DND-41 (cell line): ENCODE results near the gene USP13.
A peak's percentile ranks its signal among the peaks of the same experiment; 100 is the strongest.

ENCODE experiments used
- ATAC-seq: fragments of 200-7000 bp; cut with Tn5 transposase; 3 replicates; pipeline ENCODE4 v1.9.1; 2021; ENCODE audit warnings: low read depth; ENCODE audit not compliant: insufficient read depth
- DNase-seq: peaks from one replicate; pipeline ENCODE4 v3.0.0-alpha.2; 2020
- H2AFZ ChIP-seq: 2 replicates; pipeline ENCODE4 v1.6.0; 2012; ENCODE audit warnings: low read depth, low read length
- H3K27ac ChIP-seq: 2 replicates; pipeline ENCODE4 v1.5.1; 2012; ENCODE audit warnings: low read length, inconsistent platforms
- H3K27me3 ChIP-seq: fragments of 200-600 bp; sonication (generic); 2 replicates; pipeline ENCODE4 v1.6.0; 2012; ENCODE audit warnings: low read length, mild to moderate bottlenecking, inconsistent platforms; ENCODE audit not compliant: insufficient read depth, poor library complexity
- H3K36me3 ChIP-seq: 2 replicates; pipeline ENCODE4 v1.5.1; 2012; ENCODE audit warnings: low read length, inconsistent platforms; ENCODE audit not compliant: insufficient read depth
- H3K4me1 ChIP-seq: 2 replicates; pipeline ENCODE4 v1.5.1; 2012; ENCODE audit warnings: mild to moderate bottlenecking, low read length; ENCODE audit not compliant: insufficient read depth
- H3K4me2 ChIP-seq: 2 replicates; pipeline ENCODE4 v1.6.0; 2012; ENCODE audit warnings: mild to moderate bottlenecking, moderate library complexity, low read length, inconsistent platforms; ENCODE audit not compliant: insufficient read depth
- H3K4me3 ChIP-seq, 2 experiments: fragments of 200-600 bp in 1 of 2; shearing (Covaris generic) in 1 of 2; 2 replicates each; pipeline ENCODE4 v1.5.1; 2012 to 2016; ENCODE audit warnings: inconsistent platforms in 2 of 2, low read length in 2 of 2, mild to moderate bottlenecking in 2 of 2, low read depth in 1 of 2, moderate library complexity in 1 of 2
- H3K79me2 ChIP-seq: 2 replicates; pipeline ENCODE4 v1.6.0; 2012; ENCODE audit warnings: low read length, inconsistent platforms; ENCODE audit not compliant: insufficient read depth
- H3K9ac ChIP-seq: 2 replicates; pipeline ENCODE4 v1.6.0; 2012; ENCODE audit warnings: low read depth, mild to moderate bottlenecking, inconsistent platforms, low read length, moderate library complexity
- H3K9me3 ChIP-seq: 2 replicates; pipeline ENCODE4 v1.5.1; 2012; ENCODE audit warnings: low read length, moderate library complexity, mild to moderate bottlenecking, inconsistent platforms; ENCODE audit not compliant: insufficient read depth, severe bottlenecking
- H4K20me1 ChIP-seq: 2 replicates; pipeline ENCODE4 v1.6.0; 2012; ENCODE audit warnings: low read length; ENCODE audit not compliant: insufficient read depth
- EZH2 ChIP-seq: IDR thresholded peaks from 3 replicates; pipeline ENCODE4 v1.6.1; 2012; ENCODE audit warnings: borderline replicate concordance, low read depth, mild to moderate bottlenecking, moderate library complexity, low read length, inconsistent platforms; ENCODE audit not compliant: severe bottlenecking
- TF ChIP-seq, protein P1 (sequence below): IDR thresholded peaks from 2 replicates; pipeline ENCODE4 v1.5.1; 2012; ENCODE audit warnings: borderline replicate concordance, low read length, moderate library complexity, mild to moderate bottlenecking; ENCODE audit not compliant: poor library complexity, severe bottlenecking; ENCODE audit errors: extremely low read depth

Gene USP13

GRCh38 chr3:179666030-179666429 lies 13.2 kb downstream of the USP13 start:
- Histone ChIP-seq H3K27me3 (no peaks in the 10 kb centered on the region), H3K9me3 (no peaks in the 10 kb centered on the region), H3K4me1 (no peaks in the 10 kb centered on the region), H3K79me2 (peaks cover 93% of the 10 kb centered on the region), H2AFZ (no peak overlapping the region), H3K9ac (no peak overlapping the region), H3K4me2 (no peak overlapping the region), H3K4me3 (no peak overlapping the region), H3K27ac (no peak overlapping the region), H4K20me1 (peaks cover 45% of the 10 kb centered on the region; the same call in 1 of the 2 replicates), H3K36me3 (no peaks in the 10 kb centered on the region)
- no peak for TF ChIP-seq EZH2
- TF ChIP-seq, protein P1, sequence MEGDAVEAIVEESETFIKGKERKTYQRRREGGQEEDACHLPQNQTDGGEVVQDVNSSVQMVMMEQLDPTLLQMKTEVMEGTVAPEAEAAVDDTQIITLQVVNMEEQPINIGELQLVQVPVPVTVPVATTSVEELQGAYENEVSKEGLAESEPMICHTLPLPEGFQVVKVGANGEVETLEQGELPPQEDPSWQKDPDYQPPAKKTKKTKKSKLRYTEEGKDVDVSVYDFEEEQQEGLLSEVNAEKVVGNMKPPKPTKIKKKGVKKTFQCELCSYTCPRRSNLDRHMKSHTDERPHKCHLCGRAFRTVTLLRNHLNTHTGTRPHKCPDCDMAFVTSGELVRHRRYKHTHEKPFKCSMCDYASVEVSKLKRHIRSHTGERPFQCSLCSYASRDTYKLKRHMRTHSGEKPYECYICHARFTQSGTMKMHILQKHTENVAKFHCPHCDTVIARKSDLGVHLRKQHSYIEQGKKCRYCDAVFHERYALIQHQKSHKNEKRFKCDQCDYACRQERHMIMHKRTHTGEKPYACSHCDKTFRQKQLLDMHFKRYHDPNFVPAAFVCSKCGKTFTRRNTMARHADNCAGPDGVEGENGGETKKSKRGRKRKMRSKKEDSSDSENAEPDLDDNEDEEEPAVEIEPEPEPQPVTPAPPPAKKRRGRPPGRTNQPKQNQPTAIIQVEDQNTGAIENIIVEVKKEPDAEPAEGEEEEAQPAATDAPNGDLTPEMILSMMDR: no peak
- no peak for ATAC-seq
- DNase-seq: no peak

DNA sequence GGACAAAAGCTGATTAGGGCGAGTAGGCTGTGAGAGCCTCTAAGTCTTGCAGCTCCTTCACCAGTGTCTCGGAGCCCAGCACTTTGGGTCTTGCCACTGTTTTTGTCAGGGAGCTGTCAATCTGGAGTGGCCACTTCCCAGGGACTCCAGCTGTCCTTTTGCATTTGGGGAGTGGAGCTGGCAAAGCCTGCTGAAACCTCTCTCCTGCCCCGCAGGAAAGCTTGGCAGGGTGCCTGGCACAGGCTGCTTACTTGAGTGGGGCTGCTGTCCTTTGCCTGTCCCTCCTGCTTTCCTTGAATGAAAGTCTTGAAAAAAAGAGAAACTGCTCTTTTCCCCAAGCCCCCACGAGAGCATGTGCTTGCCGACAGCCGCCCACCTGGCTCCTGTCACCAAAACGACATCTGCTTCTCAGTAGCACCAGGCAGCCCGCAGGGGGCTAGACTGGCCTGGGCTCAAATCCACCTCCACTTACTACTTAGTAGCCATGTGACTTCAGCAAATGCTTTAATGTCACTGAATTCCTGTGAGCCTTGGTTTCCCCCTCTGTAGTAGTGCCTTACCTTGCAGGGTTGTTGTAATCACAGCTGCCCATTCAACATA lies 13.7 kb downstream of the USP13 start:
- no peak overlapping the region for H3K9ac ChIP-seq
- peaks cover 92% of the 10 kb centered on the region for H3K79me2 ChIP-seq
- H2AFZ ChIP-seq: no peak overlapping the region
- no peaks in the 10 kb centered on the region for H3K4me1 ChIP-seq
- H3K27me3 ChIP-seq: no peaks in the 10 kb centered on the region
- ATAC-seq (peak; percentile 50; the same call in 1 of the 3 replicates), DNase-seq (no peak)
- H3K4me3 ChIP-seq: no peak overlapping the region
- peaks cover 44% of the 10 kb centered on the region; the same call in 1 of the 2 replicates for H4K20me1 ChIP-seq
- no peaks in the 10 kb centered on the region for H3K36me3 ChIP-seq
- TF ChIP-seq, protein P1: no peak
- TF ChIP-seq EZH2: no peak
- H3K4me2 ChIP-seq: no peak overlapping the region
- H3K9me3 ChIP-seq: no peaks in the 10 kb centered on the region
- H3K27ac ChIP-seq: no peak overlapping the region

GRCh38 chr3:179668429-179668828 lies 15.6 kb downstream of the USP13 start:
- no peak for ATAC-seq
- Histone ChIP-seq H3K4me2 (no peak overlapping the region), H3K27ac (no peak overlapping the region), H3K27me3 (no peaks in the 10 kb centered on the region), H3K9me3 (no peaks in the 10 kb centered on the region), H3K4me1 (no peaks in the 10 kb centered on the region), H3K9ac (no peak overlapping the region), H4K20me1 (peaks cover 36% of the 10 kb centered on the region; the same call in 1 of the 2 replicates), H3K36me3 (no peaks in the 10 kb centered on the region), H2AFZ (no peak overlapping the region), H3K79me2 (peaks cover 92% of the 10 kb centered on the region), H3K4me3 (no peak overlapping the region)
- TF ChIP-seq, protein P1: no peak
- no peak for TF ChIP-seq EZH2
- DNase-seq: no peak

GRCh38 chr3:179670311-179670710 lies 17.5 kb downstream of the USP13 start:
- TF ChIP-seq EZH2: no peak
- TF ChIP-seq, protein P1: no peak
- ATAC-seq (no peak), DNase-seq (no peak)
- no peak overlapping the region for H3K27ac ChIP-seq
- H3K36me3 ChIP-seq: no peaks in the 10 kb centered on the region
- no peak overlapping the region for H2AFZ ChIP-seq
- H3K4me2 ChIP-seq: no peak overlapping the region
- H4K20me1 ChIP-seq: peaks cover 32% of the 10 kb centered on the region; the same call in 1 of the 2 replicates
- H3K9ac ChIP-seq: no peak overlapping the region
- no peaks in the 10 kb centered on the region for H3K9me3 ChIP-seq
- no peaks in the 10 kb centered on the region for H3K4me1 ChIP-seq
- peaks cover 90% of the 10 kb centered on the region for H3K79me2 ChIP-seq
- H3K4me3 ChIP-seq: no peak overlapping the region
- no peaks in the 10 kb centered on the region for H3K27me3 ChIP-seq
